RPMI8226 (cell line): ENCODE measurements around the gene NF1.

ENCODE experiments used
- DNase-seq: peaks from one replicate; pipeline ENCODE4 v3.0.0-alpha.2; 2015

The NF1 gene

GRCh38 chr17:31391496-31391949, 296.7 kb downstream of the NF1 start, which contains the start of gene RAB11FIP4:
TSS of gene RAB11FIP4 (plus strand) at chr17:31391675. CDS start at chr17:31391853, 178 bp downstream.
- DNase-seq, result peak; percentile 32

GRCh38 chr17:31392002-31392855, 297.5 kb downstream of the NF1 start:
- no peak for DNase-seq

GRCh38 chr17:31392856-31393748, 298.3 kb downstream of the NF1 start:
- DNase-seq, result no peak

- no peak for DNase-seq
These were observed 299.0 kb downstream of the NF1 start for GRCh38 chr17:31393749-31394146.

GRCh38 chr17:31394544-31394943, 299.8 kb downstream of the NF1 start:
- peak; percentile 74 for DNase-seq

GRCh38 chr17:31397256-31397939, 302.6 kb downstream of the NF1 start:
- DNase-seq, result no peak

GRCh38 chr17:31398381-31399311, 303.9 kb downstream of the NF1 start:
- no peak for DNase-seq

GRCh38 chr17:31400481-31400950, 305.7 kb downstream of the NF1 start:
- no peak for DNase-seq

GRCh38 chr17:31401456-31402254, 306.9 kb downstream of the NF1 start:
- DNase-seq, result no peak

- no peak for DNase-seq
These were observed 309.5 kb downstream of the NF1 start for GRCh38 chr17:31404028-31404949.

GRCh38 chr17:31405890-31406371, 311.2 kb downstream of the NF1 start:
- DNase-seq, result peak; percentile 33

- DNase-seq, result no peak
These were observed 313.8 kb downstream of the NF1 start for GRCh38 chr17:31408586-31408985.

- DNase-seq, result no peak
These were observed 317.0 kb downstream of the NF1 start for GRCh38 chr17:31411707-31412285.

GRCh38 chr17:31412511-31412910, 317.7 kb downstream of the NF1 start:
- DNase-seq, result no peak

GRCh38 chr17:31413081-31413799, 318.5 kb downstream of the NF1 start:
- DNase-seq, result no peak

- DNase-seq, result no peak
These were observed 319.2 kb downstream of the NF1 start for GRCh38 chr17:31413874-31414549.

- no peak for DNase-seq
These were observed 319.8 kb downstream of the NF1 start for GRCh38 chr17:31414550-31414918.

- no peak for DNase-seq
These were observed 320.3 kb downstream of the NF1 start for GRCh38 chr17:31415004-31415454.
